ENCODE data around the gene RFNG. TPM values are rescaled to one million over a fixed set of nuclear protein-coding genes. Genes with fewer than 3 reads are reported as not detected.

Gene RFNG
- total RNA-seq, 2 donors from 2014 or later, result 39.9 to 45.3 TPM

DNA sequence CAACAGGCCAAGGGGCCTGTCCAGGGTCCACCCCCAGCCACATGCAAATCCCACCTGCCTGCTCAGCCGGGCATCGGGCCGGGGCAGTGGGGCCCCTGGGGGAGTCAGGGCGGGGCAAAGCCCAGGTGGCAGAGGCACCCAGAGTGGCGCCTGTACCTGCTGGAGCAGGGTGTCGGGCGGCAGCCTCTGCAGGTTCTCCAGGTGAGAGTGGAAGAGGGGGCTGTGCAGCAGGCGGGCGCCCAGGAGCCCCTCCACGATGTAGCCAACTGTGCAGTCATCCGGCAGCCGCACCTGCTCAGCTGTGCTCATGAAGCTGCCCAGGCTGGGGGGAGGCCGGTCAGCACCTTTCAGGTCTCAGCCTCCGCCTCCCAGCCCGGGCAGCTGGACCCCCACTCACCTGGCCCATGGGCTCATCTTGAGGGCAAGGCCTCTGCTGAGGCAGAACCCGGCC lies 2.1 kb downstream of the RFNG start:
- ATAC-seq (ENCODE audit: insufficient number of reproducible peaks, low FRiP score, low read depth) (no peak), DNase-seq (ENCODE audit: low spot score) (no peak)
- no peaks in the 10 kb centered on the region for H3K27me3 ChIP-seq (replicated peaks; ENCODE audit: insufficient read depth)
- H3K36me3 ChIP-seq, result peaks cover 20% of the 10 kb centered on the region
- H3K27ac ChIP-seq, result no peak overlapping the region
- TF ChIP-seq, protein P1, sequence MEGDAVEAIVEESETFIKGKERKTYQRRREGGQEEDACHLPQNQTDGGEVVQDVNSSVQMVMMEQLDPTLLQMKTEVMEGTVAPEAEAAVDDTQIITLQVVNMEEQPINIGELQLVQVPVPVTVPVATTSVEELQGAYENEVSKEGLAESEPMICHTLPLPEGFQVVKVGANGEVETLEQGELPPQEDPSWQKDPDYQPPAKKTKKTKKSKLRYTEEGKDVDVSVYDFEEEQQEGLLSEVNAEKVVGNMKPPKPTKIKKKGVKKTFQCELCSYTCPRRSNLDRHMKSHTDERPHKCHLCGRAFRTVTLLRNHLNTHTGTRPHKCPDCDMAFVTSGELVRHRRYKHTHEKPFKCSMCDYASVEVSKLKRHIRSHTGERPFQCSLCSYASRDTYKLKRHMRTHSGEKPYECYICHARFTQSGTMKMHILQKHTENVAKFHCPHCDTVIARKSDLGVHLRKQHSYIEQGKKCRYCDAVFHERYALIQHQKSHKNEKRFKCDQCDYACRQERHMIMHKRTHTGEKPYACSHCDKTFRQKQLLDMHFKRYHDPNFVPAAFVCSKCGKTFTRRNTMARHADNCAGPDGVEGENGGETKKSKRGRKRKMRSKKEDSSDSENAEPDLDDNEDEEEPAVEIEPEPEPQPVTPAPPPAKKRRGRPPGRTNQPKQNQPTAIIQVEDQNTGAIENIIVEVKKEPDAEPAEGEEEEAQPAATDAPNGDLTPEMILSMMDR (IDR thresholded peaks at IDR 0.05), result no peak
- H3K4me1 ChIP-seq (ENCODE audit: control insufficient read depth in 1 of 2, low read depth in 2 of 2), result peaks cover 9 to 38% of the 10 kb centered on the region in 2 donors
- H3K9me3 ChIP-seq, result no peaks in the 10 kb centered on the region
- H3K4me3 ChIP-seq, result no peak overlapping the region

DNA sequence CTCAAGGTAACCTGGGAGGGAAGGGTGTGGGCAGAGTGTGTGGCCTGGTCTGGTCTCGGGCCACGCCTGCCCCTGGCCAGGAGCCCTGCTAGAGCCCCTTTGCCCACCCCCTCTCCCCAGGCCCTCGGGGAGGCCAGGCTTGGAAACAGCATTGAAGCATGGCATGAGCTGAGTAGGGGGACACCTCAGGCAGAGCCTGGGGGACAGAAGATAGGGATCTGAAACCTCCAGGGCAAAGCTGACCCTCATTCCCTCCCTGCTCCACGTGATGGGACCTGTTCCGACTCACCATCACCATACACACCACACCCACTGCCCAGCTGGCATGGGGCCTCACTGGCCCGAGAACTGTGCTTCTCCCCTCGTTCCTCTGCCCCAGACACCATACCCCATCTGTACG lies 2.5 kb downstream of the RFNG start:
- Histone ChIP-seq H3K36me3 (peaks cover 15% of the 10 kb centered on the region), H3K27ac (no peak overlapping the region)

GRCh38 chr17:82048571-82048971 lies 3.0 kb downstream of the RFNG start:
- Histone ChIP-seq H3K27me3 (replicated peaks; ENCODE audit: insufficient read depth) (no peaks in the 10 kb centered on the region), H3K36me3 (peaks cover 10% of the 10 kb centered on the region), H3K9me3 (no peaks in the 10 kb centered on the region), H3K4me3 (no peak overlapping the region), H3K4me1 (ENCODE audit: control insufficient read depth in 1 of 2, low read depth in 2 of 2) (peaks cover 9 to 33% of the 10 kb centered on the region in 2 donors), H3K27ac (no peak overlapping the region)
- TF ChIP-seq, protein P1 (IDR thresholded peaks at IDR 0.05), result no peak
- ATAC-seq (ENCODE audit: insufficient number of reproducible peaks, low FRiP score, low read depth) (no peak), DNase-seq (ENCODE audit: low spot score) (no peak)

More for the DNA sequence above, 2.5 kb downstream of the RFNG start:
- Histone ChIP-seq H3K27me3 (replicated peaks; ENCODE audit: insufficient read depth) (no peaks in the 10 kb centered on the region), H3K4me1 (ENCODE audit: control insufficient read depth in 1 of 2, low read depth in 2 of 2) (peaks cover 9 to 38% of the 10 kb centered on the region in 2 donors), H3K9me3 (no peaks in the 10 kb centered on the region), H3K4me3 (no peak overlapping the region)
- no peak for ATAC-seq (ENCODE audit: insufficient number of reproducible peaks, low FRiP score, low read depth)
- TF ChIP-seq, protein P1 (IDR thresholded peaks at IDR 0.05), result no peak
- no peak for DNase-seq (ENCODE audit: low spot score)

- TF ChIP-seq, protein P1 (IDR thresholded peaks at IDR 0.05), result no peak
- H3K27me3 ChIP-seq (replicated peaks; ENCODE audit: insufficient read depth), result no peaks in the 10 kb centered on the region
- peaks cover 8 to 28% of the 10 kb centered on the region in 2 donors for H3K4me1 ChIP-seq (ENCODE audit: control insufficient read depth in 1 of 2, low read depth in 2 of 2)
- H3K27ac ChIP-seq, result no peak overlapping the region
- H3K36me3 ChIP-seq, result peaks cover 10% of the 10 kb centered on the region
- ATAC-seq (ENCODE audit: insufficient number of reproducible peaks, low FRiP score, low read depth), result no peak
- DNase-seq (ENCODE audit: low spot score), result no peak
- no peaks in the 10 kb centered on the region for H3K9me3 ChIP-seq
- no peak overlapping the region for H3K4me3 ChIP-seq
Observed at GRCh38 chr17:82047914-82048570, 3.6 kb downstream of the RFNG start.

- TF ChIP-seq, protein P1 (IDR thresholded peaks at IDR 0.05), result no peak
- H3K9me3 ChIP-seq, result no peaks in the 10 kb centered on the region
- DNase-seq (ENCODE audit: low spot score) (no peak), ATAC-seq (ENCODE audit: insufficient number of reproducible peaks, low FRiP score, low read depth) (no peak)
- H3K27me3 ChIP-seq (replicated peaks; ENCODE audit: insufficient read depth), result no peaks in the 10 kb centered on the region
- peaks cover 2 to 21% of the 10 kb centered on the region in 2 donors for H3K4me1 ChIP-seq (ENCODE audit: control insufficient read depth in 1 of 2, low read depth in 2 of 2)
- H3K27ac ChIP-seq, result no peak overlapping the region
- H3K4me3 ChIP-seq, result no peak overlapping the region
- peaks cover 10% of the 10 kb centered on the region for H3K36me3 ChIP-seq
Observed at GRCh38 chr17:82047379-82047778, 4.2 kb downstream of the RFNG start.

Measured in thoracic aorta (tissue), 2 donors.